ENCODE results near the gene PLEKHN1.
A peak's percentile ranks its signal among the peaks of the same experiment; 100 is the strongest.
"Not testable (repeated sequence)": the region's sequence is repeated elsewhere in the genome, so short reads cannot be mapped to it uniquely, and the experiment has no call there.

PLEKHN1 gene

DNA sequence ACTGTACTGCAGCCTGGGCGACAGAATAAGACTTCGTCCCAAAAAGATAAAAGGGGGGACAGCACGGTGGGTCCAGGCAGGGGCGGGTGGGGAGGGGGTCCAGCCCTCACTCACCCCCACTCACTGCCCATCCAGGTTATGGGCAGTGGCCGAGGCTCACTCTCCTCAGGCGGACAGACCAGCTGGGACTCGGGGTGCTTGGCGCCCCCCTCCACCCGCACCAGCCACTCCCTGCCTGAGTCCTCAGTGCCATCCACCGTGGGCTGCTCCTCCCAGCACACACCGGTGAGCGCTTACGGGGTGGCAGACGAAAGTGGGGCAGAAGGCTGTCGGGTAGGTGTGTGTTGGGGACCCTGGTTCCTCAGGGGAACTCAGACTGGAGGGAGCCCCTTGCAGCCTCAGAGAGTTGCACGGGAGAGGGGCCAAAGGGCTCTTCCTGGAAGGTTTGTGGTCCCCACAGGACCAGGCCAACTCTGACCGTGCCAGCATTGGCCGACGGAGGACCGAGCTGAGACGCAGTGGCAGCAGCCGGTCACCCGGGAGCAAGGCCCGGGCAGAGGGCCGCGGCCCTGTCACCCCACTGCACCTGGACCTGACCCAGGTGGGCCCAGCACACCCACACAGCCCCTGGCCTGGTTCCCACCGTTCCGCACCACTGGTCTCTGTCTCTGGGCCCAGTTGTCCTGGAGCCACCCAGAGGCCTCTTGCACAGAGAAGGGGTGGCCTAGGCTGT, 6.6 kb downstream of the PLEKHN1 start:
- DNase-seq (ENCODE audit: low read depth), result no peak
- TF ChIP-seq, protein P1, sequence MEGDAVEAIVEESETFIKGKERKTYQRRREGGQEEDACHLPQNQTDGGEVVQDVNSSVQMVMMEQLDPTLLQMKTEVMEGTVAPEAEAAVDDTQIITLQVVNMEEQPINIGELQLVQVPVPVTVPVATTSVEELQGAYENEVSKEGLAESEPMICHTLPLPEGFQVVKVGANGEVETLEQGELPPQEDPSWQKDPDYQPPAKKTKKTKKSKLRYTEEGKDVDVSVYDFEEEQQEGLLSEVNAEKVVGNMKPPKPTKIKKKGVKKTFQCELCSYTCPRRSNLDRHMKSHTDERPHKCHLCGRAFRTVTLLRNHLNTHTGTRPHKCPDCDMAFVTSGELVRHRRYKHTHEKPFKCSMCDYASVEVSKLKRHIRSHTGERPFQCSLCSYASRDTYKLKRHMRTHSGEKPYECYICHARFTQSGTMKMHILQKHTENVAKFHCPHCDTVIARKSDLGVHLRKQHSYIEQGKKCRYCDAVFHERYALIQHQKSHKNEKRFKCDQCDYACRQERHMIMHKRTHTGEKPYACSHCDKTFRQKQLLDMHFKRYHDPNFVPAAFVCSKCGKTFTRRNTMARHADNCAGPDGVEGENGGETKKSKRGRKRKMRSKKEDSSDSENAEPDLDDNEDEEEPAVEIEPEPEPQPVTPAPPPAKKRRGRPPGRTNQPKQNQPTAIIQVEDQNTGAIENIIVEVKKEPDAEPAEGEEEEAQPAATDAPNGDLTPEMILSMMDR (IDR thresholded peaks at IDR 0.05; ENCODE audit: insufficient read depth, low read depth, low read length, missing control alignments), result no peak

DNA sequence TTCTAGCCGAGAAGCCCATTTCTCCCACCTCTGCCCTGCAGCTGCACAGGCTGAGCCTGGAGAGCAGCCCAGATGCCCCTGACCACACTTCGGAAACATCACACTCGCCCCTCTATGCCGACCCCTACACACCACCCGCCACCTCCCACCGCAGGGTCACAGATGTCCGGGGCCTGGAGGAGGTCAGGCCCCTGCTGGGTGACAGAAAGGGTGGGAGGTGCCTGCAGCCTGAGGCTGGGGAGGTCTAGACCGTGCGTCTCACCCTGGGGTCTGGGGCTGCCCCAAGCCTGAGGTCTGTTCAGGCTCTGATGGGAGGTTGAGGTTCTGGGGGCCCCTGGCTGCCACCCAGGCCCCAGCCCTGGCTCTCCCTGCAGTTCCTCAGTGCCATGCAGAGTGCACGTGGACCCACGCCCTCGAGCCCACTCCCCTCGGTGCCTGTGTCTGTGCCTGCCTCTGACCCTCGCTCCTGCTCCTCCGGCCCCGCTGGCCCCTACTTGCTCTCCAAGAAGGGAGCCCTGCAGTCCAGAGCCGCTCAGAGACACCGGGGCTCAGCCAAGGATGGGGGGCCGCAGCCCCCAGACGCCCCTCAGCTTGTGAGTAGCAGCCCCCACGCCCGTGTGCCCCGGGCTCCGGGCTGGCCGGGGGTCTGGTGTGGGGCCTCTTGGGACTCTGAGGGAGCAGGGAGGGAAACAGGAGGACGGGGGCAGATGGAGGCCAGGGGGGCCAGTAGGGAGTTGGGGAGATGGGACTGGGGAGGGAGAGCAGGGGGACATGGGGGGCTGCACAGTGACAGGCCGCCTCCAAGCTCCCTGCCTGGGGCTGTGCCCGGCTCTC, 7.4 kb downstream of the PLEKHN1 start:
- TF ChIP-seq, protein P1 (IDR thresholded peaks at IDR 0.05; ENCODE audit: insufficient read depth, low read depth, low read length, missing control alignments), result no peak
- no peak overlapping the region for H3K4me3 ChIP-seq (ENCODE audit: low read depth, low read length)
- no peak for DNase-seq (ENCODE audit: low read depth)

More for the DNA sequence above, 6.6 kb downstream of the PLEKHN1 start:
- H3K4me3 ChIP-seq (ENCODE audit: low read depth, low read length), result no peak overlapping the region

DNA sequence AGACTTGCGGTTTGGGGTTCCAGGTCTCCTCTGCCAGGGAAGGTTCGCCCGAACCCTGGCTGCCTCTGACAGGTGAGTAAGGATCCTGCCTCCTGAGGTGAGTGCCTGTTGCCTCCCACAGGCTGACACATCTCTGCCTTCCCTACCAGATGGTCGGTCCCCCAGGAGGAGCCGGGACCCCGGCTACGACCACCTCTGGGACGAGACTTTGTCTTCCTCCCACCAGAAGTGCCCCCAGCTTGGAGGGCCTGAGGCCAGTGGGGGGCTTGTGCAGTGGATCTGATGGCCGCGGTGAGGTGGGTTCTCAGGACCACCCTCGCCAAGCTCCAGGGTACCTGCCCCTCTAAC, 8.0 kb downstream of the PLEKHN1 start:
- TF ChIP-seq, protein P1 (IDR thresholded peaks at IDR 0.05; ENCODE audit: insufficient read depth, low read depth, low read length, missing control alignments), result no peak
- DNase-seq (ENCODE audit: low read depth), result no peak
- H3K4me3 ChIP-seq (ENCODE audit: low read depth, low read length), result no peak overlapping the region

DNA sequence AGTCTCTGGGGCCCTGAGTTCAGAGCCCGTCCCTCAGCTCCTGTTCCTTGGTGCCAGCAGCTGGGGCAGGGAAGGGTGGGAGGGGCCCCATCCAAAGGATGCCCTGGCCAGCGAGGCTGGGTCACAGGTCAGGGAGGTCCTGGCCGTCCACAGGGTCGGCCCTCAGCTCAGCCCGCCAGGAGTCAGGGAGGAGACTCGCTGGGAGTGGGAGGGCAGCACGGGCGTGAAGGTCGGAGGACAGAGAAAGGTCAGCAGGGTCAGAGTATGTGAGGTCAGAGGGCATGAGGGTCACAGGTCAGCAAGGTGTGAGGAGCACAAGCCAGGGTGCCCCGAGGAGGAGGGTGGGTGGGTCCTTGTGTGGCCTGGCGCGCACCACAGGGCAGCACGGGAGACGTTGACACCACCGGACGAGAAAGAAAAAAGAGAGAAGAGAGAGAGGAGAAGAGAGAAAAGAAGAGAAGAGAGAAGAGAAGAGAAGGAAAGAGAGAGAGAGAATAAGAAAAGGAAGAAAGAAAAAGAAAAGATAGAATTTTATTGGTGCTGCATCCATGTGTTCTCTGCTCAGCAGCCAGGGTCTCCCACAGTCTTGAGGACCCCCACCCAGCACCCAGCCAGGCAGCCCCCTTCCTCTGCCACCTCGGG, 8.5 kb downstream of the PLEKHN1 start:
- no peak for DNase-seq (ENCODE audit: low read depth)
- TF ChIP-seq, protein P1 (IDR thresholded peaks at IDR 0.05; ENCODE audit: insufficient read depth, low read depth, low read length, missing control alignments), result no peak
- H3K4me3 ChIP-seq (ENCODE audit: low read depth, low read length), result no peak overlapping the region

DNA sequence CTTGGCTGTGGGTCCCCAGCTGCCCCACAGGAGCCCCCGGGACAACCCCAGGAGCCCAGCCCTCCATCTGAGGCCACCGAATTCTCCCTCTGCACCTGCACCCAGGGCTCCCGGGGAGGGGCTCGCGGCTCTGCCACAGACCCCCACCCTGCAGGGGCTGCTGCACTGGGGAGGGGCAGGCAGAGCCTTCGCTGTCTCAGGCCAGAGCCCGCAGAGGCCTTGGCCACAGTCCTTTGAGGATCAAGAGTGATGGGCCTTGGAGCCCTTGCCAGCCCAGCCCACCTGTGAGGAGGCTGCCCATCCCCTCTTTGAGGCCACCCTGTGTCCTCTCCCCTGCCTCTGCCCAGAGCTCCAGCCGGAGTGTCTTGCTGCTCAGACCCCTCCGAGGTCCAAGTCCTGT, 9.1 kb downstream of the PLEKHN1 start:
- TF ChIP-seq, protein P1 (IDR thresholded peaks at IDR 0.05; ENCODE audit: insufficient read depth, low read depth, low read length, missing control alignments), result no peak
- DNase-seq (ENCODE audit: low read depth), result no peak
- no peak overlapping the region for H3K4me3 ChIP-seq (ENCODE audit: low read depth, low read length)

DNA sequence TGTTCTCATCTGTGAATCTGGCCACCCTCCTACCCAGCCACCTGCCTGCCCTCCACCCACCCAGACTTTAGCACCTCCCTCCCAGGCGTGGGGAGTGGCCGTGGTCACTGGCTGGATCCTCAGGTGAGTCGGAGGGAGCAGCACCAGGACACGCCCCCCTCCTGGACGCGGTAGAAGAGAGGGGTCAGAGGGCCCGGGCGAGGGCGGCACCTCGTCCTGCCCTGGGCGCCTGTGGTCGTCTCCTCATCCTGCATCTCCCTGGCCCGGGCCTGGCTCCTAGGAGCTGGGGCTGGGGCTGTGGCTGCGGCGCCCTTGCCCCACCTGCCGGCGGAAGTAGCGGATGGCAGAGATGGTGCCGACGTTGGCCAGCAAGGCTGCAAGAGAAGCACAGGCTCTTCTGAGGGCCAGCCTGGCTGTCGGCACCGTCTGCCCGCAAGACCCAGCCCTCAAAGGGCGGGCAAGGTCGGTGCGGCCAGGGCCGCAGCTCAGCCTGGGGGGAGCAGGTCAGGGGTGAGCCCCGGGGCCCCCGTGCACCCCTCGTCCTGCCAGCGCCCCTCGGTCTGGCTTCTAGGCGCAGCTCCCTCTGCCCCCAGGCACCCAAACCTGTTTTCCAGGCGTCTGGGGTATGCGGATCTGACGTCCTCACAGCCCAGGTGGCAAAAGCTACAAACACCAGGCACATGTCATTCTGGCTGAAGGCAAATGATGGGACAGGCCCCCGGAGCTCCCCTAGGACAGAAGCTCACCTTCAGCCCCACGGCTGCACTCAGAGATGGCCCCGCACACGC, 9.8 kb downstream of the PLEKHN1 start:
- no peak overlapping the region for H3K4me3 ChIP-seq (ENCODE audit: low read depth, low read length)
- peak; percentile 81 for DNase-seq (ENCODE audit: low read depth)
- TF ChIP-seq, protein P1 (IDR thresholded peaks at IDR 0.05; ENCODE audit: insufficient read depth, low read depth, low read length, missing control alignments), result peak; percentile 71

DNA sequence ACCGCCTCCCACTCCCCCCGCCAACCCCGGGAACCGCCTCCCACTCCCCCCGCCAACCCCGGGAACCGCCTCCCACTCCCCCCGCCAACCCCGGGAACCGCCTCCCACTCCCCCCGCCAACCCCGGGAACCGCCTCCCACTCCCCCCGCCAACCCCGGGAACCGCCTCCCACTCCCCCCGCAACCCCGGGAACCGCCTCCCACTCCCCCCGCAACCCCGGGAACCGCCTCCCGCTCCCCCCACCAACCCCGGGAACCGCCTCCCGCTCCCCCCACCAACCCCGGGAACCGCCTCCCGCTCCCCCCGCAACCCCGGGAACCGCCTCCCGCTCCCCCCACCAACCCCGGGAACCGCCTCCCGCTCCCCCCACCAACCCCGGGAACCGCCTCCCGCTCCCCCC, 10.5 kb downstream of the PLEKHN1 start:
- DNase-seq (ENCODE audit: low read depth); H3K4me3 ChIP-seq (ENCODE audit: low read depth, low read length): not testable (repeated sequence)
